HG03280 (cell line): Measurements from ENCODE around the gene IFT27.
"Not testable (repeated sequence)": the region's sequence is repeated elsewhere in the genome, so short reads cannot be mapped to it uniquely, and the experiment has no call there.

ENCODE experiments used
- ATAC-seq: cut with Tn5 transposase; IDR thresholded peaks from one replicate; pipeline ENCODE4 v1.9.1; 2021; ENCODE audit warnings: mild to moderate bottlenecking, moderate library complexity; ENCODE audit not compliant: unreplicated experiment

IFT27 gene

GRCh38 chr22:36767035-36767775, 8.7 kb downstream of the IFT27 start:
- ATAC-seq: no peak

DNA sequence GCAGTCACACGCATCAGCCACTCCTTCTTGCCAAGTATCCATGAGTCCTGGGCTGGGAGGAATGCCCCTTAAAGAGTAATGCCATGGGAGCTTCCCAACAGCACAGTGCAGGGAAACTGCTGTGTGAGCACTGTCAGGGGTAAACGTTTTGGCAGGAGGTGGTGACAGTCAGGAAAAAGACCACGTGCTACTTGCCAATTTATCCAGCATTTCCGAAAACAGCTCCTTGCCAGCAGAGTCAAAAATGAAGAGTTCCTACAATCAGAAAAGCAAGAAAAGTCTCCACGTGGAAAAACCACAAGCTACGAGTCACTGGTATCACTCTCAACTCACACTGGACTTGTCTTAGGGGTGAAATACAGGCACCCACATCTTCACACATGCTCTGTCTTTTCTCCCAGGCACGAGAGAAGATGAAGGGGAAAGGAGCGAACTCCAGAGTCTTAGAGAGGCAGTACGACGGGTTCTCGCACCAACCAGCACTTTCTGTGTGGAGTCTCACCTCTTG, 9.9 kb downstream of the IFT27 start:
- ATAC-seq: no peak

DNA sequence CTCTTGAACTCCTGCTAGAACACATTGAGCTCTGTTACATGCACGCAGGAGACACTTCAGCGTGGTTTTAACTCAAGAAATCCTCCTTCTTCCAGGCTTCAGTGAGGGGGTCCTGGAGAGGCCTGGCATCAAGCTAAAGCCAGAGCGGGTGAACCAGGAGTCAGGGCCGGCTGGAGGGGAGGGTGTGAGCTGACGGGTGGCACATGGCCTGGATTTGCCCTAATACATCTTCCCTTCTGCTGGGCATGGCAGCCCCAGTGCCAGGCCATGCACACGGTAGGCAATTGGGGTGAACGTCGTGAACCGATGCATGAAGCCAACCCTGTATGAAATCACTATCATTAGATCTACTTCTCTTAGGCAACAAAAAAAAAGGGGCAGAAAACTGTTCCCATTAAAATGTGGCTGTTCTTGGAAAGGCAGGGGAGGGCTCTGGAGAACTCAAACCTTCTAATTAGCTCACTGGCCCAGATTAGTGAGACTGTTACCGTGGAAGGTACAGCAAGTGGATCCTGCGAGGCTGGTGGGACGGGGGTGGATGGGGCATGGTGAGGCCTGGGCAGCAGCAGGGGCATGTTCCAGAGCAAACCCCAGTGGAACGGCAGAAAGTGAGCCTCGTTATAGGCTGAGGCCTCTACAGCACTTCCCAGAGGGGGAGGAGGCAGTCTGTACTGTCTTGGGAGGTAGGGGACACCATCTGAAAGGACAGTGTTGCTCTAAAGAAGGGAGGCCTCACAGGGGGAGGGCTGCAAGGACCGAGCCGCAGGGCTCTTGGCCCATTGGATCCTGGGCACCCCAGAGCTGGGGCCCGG, 10.6 kb downstream of the IFT27 start:
- no peak for ATAC-seq

- ATAC-seq: no peak
Measured at GRCh38 chr22:36764641-36765040, 11.3 kb downstream of the IFT27 start.

DNA sequence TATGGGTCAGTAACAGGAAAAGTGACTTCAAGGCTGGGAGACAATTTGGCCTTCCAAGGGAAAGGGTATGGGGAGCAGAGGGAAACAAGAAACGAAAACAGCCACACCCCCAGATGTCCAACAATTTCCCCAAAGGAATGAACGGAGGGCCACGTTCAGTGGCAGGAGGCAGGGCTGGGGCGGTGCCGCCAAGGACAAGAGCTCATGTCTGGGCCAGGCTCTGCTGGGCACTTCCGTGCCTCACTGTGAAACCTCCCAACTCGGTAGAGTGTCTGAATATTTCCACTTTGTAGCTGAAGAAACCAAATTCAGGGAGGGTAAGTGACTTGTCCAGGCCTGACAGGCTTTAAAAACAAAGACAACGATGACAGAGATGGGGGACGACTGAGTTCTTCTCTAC, 11.9 kb downstream of the IFT27 start:
- ATAC-seq: no peak

DNA sequence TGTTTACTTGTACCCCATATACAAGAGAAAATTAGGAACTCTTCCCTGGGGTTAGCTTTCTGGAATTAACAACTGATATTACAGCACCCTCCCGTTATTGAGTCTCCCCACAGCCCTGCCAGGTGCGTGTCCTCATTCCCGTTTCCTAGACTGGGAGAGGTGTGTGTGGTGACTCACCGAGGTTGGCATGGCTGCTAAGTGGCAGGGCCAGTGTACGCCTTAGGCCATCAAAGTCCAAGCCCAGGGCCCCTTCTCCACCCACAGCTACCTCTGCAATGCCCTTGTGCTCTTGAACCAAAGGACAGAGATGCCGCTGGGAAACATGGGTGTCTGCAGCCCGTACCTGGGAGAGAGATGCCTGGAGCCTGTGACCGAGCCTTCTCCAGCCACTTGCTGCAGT, 12.3 kb downstream of the IFT27 start:
- no peak for ATAC-seq

GRCh38 chr22:36762687-36763260, 13.1 kb downstream of the IFT27 start:
- ATAC-seq: no peak

- no peak for ATAC-seq
Measured at GRCh38 chr22:36761553-36762240, 14.2 kb downstream of the IFT27 start.

GRCh38 chr22:36760786-36761185, 15.1 kb downstream of the IFT27 start:
- no peak for ATAC-seq

DNA sequence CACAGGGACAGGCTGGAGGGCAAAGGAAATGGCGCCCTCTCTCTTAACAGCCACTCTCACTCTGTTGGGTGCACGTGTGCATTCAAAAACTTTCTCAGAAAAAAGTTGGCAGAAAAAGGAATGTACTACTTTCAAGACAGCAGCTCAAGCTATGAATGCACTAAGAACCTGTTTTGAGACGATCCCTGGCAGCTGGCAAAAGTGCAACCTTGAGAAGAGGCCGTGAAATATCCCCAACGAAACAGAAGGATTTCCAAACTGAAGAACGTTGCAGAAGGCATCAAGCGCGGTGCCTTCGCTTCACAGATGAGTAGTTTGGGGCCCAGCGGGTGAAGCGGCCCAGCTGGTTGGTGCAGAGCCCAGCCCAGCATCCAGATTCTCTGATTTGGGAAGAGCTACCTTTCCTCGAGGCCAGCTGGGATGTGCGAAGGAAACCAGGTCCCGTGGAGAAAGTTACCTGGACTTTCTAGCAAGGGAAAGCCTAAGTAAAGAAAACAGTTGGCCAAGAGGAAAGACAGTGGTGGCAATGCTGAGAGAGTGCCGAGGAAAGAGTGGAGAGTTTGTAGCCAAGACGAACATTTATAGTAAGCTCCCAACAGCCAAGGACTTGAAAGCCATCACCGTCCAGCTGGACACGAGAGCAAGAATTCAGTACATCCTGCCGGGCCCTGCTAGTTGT, 16.3 kb downstream of the IFT27 start:
- ATAC-seq: no peak

- ATAC-seq: no peak
Measured at GRCh38 chr22:36758792-36759271, 17.1 kb downstream of the IFT27 start.

DNA sequence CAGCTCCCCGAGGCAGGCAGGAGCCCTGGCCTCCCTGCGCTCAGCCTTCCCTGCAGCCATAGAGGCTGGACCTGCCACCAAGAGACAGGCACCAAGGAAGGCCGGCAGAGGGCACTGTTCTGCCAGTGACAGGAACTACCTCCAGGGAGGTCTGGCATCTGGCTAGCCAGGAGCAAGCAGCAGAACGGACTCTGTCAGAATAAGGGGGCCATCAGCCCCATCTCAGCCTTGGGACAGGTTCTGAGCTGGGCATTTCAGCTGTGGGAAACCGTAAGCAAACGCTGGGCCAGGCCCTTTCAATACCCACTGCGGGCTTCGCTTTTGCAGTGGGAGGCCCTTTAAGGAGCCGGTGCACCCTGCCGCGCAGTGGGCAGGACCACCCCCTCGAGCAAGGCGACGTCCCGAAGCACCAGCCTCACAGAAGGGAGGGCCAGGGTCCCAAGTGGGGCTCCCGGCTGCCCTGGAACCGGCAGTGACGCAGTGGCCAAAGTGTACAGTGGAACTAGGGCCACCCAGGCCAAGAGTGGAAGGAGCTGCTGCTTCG, 18.2 kb downstream of the IFT27 start:
- ATAC-seq: no peak

DNA sequence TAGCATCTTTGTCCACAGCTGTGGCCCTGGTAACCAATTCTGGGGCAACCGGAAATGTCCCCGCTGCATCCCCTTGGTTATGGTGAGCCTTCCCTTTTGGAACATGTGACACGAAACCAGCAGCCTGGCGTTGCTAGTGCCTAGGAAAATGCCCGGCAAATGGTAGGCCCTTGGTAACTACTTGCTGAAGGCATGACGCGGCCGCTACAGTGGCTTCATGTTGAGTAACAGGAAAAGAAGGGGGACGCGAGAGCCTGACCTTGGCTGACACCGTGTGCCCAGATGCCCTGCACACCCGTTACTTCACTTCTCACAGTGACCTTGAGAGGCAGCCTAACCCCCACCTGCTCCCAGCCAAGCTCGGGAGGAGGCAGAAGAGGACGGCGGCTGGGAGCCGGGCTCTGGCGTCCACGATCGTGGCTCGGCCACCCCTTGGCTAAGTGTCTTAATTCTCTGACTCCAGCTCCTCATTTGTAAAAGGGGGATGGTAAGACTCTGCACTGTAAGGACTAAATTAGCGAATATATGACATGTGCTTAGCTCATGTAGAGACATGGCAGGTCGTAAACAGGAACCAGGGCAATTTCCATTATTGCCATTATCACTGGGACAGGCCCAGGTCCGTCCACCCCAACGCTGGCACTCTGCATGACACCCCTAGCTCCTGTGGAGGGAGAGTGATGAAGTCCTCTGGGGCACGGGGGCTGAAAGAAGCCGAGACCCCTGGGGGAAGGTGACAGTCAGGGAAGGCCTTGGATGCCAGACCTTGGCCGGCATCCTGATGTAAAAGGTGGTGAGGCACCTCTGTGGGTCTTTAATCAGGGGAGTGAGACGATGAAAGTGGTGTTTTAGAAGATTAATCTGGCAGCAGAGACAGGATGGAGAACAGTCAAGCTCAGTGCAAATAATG, 18.9 kb downstream of the IFT27 start:
- no peak for ATAC-seq

DNA sequence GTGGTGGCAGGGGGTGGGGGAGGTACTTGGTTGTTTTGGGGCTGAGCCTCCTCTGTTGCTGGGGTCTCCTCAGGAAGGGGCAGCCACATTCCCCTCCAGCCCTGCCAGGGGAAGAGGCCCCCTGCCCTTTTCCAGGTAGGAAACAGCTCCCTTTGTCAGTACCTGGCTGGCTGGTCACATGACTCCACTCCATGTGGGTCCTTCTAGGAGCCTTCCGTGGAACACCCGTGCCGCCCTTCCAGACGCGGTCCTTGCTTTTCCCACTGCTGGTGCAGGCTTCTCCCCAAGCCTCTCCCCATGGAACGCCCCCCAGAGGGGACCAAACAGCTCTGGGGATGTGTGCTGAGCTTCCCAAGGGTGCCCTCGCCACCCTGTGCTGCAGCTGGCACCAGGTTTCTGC, 19.9 kb downstream of the IFT27 start:
- no peak for ATAC-seq

DNA sequence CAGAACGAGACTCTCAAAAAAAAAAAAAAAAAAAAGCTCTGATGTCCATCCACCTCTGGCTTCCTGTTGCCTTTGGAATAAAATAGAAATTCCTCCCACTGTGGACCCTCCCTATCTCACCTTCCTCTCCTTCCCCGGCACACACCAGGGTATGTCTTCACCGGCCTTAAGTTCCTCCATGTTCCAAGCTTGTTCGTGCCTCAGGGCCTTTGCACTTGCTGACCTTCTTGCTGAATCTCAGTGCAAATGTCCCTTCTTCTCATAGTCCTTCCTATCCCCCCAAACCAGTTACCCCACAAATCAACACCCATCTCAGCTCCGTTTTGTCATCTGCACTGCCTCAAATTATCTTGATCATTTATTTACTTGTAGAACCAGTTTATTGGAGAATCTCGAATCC, 20.6 kb downstream of the IFT27 start:
- no peak for ATAC-seq

DNA sequence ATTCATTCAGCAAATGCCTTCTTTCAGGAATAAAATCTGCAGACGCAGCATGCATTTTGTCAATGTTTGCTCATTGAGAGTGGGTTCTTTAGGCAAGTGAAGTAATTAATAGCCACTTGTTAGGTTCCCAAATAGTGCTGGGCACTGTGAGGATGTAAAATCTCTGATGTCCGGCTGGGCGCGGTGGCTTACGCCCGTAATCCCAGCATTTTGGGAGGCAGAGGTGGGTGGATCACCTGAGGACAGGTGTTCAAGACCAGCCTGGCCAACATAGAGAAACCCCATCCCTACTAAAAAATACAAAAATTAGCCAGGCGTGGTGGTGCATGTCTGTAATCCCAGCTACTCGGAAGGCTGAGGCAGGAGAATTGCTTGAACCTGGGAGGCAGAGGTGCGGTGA, 21.0 kb downstream of the IFT27 start:
- not testable (repeated sequence) for ATAC-seq

GRCh38 chr22:36753916-36754315, 22.0 kb downstream of the IFT27 start:
- no peak for ATAC-seq

DNA sequence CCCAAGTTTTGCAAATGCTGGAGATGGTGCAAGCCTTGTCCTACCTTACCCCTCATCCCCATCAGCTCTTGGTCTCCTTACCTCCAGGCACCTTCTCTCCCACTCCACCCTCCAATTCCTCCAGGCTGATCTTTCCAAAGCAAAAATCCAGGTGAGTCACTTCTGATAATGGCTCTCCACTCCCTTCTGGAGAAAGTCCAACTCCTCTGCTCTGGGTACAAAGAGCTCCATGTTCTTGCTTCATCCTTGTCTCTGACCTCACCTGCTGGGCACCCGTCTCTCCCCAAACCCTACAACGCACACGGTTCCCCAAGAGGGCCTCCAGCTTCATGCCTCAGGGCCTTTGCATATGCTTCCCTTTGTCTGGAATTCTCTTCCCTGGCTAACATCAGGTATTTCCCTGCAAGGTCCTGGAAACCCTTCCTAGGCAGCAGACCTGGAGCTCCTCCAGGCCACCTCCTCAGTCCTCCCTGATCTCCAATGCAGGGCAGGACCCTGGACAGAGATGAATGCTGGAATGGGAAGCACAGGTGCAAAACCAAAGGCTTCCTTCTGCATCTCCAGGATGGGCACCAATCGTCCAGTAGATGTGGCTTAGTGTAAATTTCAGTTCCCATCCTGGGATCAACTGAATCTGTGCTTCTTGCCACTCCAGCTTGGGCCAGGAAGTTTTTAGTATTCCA, 22.7 kb downstream of the IFT27 start:
- no peak for ATAC-seq
